ENCODE measurements around the gene GTSF1L.

Gene GTSF1L

DNA sequence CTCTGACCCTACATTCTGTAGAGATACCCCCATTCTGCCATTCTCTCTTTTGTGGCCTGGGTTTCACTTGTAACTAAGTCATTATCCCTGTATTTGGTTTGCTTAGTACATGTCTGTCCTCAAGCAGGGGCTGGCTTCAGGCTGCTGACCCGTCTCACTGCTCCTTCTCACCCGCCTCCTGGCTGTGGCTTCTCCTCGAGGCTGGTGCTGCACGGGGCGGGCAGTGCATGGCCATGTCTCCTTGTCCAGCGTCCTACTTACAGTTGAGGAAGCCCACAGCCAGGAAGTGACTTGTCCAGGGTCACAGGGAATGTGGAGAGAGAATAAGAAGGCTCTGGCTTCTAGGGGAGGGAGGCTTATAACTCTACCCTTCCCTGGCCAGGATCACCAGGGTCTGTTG lies 11.3 kb downstream of the GTSF1L start:
- DNase-seq = no peak

DNA sequence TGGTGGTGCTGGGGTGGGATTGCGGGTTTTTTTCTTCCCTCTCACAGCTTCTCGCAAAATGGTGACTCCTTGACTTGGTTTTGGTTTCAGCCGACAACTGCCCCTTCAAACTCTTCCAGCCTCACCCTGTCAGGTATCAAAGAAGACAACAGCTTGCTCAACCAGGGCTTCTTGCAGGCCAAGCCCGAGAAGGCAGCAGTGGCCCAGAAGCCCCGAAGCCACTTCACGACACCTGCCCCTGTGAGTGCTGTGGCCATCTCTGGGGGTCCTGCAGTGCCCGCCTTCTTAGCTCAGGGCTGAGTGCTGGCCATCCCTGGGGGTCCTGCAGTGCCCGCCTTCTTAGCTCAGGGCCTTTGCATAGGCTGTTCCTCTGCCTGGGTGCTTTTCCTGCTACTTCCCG lies 11.8 kb downstream of the GTSF1L start:
- DNase-seq = no peak

DNA sequence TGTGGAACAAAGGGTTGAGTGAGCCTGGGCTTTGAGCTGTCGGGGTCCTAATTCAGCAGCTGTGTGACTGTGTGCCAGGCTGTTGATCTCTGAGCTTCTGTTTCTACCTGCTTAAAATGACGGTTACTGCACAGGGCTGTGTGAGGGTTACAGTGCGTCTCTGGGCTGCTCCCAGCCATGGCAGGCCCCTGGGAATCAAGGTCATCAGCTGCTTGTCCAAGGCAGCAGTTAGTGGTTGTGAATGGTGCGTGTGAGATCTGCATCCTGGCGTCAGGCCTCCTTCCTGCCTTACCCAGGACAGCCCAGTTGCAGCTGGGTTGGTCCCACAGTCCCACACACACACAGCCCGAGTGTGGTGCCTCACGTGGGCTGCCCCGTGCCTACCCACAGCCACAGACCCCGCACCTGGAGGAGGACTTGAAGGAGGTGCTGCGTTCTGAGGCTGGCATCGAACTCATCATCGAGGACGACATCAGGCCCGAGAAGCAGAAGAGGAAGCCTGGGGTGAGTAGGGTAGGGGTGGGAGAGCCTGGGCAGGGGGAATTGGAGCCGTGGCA lies 15.6 kb downstream of the GTSF1L start:
- DNase-seq = no peak

DNA sequence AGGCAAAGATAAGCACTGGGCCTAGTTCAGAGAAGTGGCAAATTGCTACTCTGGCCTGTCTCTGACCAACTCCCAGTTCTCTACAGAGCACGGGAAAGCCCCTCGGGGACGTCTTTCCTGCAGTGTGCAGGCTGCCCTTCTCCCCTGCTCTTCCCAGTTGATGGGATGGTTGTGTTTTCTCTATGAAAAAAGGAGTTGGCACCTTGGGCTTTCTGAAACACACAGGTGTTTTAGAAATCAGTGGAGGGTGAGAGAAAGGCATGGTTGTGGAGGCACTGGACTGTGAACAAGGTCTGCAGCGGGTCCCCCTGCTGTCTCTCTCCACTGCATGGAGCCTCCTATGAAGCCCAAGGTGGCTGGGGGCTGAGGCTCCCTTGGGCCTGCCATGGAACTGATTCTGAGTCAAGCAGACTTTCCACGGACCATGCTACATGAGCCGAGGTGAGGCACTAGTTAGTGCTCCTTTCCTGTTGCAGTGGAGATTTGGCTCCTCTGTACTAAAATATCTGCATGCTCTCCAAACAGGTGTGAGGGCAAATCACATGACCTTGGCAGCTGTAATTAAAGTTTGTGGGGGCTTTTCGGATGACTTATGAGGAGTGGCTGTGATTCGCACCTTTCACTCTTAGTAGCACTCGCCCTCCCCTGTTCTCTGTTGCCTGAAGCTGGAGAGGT lies 16.3 kb downstream of the GTSF1L start:
- no peak for DNase-seq

DNA sequence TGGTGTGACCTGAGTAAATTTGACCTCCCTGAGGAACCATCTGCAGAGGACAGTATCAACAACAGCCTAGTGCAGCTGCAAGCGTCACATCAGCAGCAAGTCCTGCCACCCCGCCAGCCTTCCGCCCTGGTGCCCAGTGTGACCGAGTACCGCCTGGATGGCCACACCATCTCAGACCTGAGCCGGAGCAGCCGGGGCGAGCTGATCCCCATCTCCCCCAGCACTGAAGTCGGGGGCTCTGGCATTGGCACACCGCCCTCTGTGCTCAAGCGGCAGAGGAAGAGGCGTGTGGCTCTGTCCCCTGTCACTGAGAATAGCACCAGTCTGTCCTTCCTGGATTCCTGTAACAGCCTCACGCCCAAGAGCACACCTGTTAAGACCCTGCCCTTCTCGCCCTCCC lies 24.3 kb downstream of the GTSF1L start:
- DNase-seq = no peak

DNA sequence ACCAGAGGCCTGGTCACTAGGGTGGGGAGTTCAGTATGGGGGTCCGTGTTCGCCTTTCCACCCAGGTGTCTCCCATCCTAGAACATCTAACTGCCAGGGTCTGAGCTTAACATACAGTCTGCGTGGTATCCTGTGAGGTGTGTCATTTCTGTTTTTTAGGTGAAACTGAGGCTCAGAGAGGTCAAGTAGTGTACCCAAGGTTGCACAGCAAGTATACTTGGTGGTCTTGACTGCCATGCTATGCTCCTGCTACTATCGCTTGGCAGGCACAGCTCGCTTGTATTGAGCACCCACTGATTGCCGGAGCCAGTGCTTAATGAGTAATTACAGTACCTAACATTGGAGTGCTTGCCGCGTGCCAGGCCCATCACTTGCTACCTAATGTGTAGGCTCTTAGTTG lies 26.2 kb downstream of the GTSF1L start:
- DNase-seq = no peak

DNA sequence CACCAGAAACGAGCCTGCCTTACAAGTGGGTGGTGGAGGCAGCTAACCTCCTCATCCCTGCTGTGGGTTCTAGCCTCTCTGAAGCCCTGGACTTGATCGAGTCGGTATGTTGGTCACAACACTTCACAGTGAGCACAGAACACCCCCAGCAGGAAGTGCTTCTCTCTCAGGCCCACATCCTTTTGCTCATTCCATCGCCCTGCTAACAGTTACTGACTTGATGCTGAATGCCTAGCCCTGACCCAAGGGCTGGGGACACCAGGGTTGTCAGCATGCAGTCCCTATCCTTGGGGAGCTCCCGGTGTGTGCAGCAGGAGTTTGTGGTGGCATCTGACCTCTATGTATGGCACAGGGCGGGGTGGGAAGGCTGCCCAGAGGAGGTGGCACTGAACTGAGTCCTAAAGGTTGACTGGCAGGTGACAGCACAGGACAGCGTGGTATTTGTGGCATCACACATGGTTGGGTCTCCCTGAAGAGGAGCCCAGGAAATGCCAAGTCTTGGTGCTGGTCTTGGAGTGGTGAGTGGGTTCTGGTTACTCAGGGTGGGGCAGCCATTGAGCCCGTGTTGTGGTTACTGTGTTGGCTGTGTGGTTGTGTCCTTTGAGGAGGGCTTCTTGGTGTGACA lies 26.7 kb downstream of the GTSF1L start:
- no peak for DNase-seq

DNA sequence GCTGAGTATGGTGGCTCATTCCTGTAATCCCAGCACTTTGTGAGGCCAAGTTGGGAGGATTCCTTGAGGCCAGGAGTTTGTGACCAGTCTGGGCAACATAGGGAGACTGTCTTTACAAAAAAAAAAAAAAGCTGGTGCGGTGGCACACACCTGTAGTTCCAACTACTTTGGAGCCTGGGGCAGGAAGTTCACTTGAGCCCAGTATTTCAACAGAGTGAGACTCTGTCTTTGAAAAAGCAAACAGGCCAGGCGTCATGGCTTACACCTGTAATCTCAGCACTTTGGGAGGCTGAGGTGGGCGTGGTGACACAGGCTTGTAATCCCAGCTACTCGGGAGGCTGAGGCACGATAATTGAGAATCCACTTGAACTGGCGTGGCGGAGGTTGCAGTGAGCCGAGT lies 31.2 kb downstream of the GTSF1L start:
- DNase-seq = no peak

DNA sequence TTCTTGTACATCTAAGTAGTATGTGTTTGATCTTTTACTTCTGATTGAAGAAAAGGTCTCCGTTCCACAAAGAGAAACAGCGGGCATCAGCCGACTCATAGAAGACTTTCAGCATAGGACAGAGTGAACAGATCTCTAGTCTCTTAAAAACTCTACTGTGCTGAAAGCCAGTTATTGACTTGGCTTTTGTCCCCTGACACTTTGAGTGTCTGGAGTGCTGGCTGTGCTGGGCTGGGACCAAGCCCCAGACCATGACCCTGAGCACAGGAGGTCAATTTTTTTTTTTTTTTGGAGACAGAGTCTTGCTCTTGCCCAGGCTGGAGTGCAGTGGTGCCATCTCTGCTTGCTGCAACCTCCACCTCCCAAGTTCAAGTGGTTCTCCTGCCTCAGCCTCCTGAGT lies 32.0 kb downstream of the GTSF1L start:
- DNase-seq = no peak

DNA sequence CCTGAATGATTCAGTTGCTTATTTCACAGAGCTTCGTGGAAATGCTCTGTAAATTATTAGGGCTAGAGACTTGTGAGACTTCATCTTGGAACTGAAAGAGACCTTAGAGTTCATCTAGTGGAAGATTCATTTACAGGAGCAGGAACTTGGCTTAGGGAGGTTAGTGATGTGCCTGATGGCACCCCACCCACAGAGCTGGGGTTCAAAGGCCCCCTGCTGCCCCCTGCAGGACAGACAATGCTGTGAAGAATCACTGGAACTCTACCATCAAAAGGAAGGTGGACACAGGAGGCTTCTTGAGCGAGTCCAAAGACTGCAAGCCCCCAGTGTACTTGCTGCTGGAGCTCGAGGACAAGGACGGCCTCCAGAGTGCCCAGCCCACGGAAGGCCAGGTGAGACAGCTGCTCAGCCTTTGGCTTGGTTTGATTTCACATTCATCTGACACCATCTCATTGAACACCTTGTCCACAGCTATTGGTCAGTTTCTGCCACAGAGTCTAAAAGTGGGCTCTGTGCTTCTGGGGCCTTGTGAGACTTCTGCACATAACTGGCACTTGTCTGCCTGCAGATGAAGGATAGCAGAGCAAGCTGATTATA lies 34.8 kb downstream of the GTSF1L start:
- DNase-seq = peak; percentile 16 to 62

DNA sequence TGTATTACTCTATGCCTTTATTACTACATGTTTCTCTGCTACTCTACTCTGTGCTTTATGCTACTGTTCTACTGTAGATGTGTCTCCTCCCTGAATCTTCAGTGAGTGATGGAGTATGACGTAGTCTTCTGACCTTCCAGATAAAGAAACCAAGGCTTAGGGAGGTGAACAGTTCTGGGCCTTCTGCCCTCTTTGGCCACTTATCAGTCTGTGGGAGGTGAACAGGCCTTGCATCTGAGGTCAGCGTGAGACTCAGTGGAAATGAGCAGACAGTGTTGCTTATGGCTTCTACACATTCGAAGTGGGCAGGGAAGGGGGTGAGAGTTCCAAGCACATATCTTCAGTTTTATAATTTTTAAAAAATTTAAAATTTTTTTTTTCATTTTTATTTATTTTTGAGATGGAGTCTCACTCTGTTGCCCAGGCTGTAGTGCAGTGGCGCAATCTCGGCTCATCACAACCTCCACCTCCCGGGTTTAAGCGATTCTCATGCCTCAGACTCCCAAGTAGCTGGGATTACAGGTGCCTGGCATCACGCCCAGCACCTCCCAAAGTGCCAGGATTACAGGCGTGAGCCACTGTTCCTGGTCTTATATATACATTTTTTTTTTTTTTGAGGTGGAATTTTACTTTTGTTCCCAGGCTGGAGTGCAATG lies 35.7 kb downstream of the GTSF1L start:
- no peak for DNase-seq

DNA sequence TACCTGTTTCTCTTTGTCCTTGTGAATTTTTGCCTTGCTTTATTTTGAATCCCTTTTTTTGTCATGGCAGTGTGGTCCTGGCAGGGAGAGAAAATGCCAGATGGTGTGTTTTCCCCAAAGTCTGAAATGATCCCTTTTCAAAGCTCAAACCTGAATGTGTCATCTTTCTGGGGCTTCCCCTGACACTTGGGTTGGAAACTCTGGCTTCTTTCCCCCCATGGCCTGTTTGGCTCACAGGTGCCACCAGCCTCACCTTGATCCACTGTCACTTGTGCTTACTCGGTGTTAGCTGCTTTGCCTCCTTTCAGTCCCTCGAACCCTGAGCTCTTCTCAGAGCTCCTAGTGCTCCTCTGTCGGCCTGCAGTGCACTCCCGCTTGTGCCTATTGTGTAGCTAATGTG lies 37.6 kb downstream of the GTSF1L start:
- DNase-seq = no peak

DNA sequence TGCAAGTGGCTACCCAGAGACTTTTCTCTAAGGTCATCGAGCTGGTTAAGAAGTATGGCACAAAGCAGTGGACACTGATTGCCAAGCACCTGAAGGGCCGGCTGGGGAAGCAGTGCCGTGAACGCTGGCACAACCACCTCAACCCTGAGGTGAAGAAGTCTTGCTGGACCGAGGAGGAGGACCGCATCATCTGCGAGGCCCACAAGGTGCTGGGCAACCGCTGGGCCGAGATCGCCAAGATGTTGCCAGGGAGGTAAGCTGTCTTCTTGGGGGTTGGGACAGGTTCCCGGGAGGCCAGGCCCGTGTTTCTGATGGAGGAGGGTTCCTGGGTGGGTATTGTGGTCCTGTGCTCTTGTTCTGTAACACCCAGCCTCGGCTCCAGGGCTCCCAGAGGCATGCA lies 40.0 kb downstream of the GTSF1L start:
- no peak for DNase-seq

DNA sequence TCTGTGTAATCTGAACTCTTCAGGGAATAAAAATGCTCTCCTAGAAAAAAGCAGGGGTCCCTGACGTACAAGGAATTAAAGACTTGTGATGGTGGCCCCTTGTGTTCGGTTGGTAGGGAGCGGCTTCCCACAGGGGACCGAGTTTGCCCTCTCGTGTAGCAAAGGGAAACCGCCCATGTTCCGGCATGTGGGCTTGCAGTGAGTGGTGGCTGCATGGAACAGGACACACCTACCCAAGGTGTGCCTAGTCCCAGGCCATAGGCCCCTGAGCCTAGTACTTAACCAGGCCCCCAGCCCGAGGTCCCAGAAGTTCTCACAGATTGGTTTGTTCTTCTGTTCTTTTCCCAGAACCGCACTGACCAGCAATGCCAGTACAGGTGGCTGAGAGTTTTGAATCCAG lies 44.4 kb downstream of the GTSF1L start:
- no peak for DNase-seq

DNA sequence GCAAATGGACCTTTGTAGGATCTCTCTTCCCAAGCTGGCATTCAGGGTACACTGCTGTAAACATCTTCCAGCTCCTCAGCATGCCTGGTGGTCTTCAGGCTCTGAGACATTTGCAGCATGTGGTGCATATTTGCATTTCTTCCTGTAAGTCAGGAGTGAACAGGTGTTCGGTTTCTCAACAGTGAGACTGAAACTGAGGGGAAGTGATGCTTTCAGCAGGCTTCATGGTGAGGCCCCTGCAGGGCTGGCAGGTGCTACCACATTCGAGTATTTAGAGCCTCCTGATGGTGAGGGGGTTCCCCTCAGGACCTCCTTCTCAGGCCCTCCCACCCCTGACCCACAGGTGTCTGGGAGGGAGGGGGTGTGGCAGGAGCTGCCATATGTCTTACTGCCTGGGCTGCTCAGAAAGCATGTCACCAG lies 44.8 kb downstream of the GTSF1L start:
- DNase-seq = peak; percentile 38 to 89

DNA sequence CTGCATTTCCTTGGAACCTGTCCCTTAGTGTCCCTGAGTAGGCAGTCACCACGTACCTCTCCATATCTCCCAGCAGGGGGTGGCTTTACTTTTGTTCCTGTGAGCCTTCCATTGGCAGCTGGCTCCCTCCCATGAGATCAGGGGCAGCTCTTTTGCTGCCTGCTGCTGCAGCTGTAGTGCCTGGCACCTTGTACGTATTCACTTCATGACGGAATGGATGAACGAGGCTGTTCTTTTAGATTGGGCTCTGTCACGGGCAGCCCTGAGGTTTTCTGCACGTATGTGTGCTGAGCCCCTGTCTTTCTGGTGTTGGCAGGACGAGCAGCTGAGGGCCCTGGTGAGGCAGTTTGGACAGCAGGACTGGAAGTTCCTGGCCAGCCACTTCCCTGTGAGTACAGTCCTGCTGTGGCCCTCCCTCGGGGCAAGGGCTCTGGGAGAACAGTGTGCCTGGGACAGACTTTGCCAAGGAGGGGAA lies 45.3 kb downstream of the GTSF1L start:
- DNase-seq = peak; percentile 92 to 94

DNA sequence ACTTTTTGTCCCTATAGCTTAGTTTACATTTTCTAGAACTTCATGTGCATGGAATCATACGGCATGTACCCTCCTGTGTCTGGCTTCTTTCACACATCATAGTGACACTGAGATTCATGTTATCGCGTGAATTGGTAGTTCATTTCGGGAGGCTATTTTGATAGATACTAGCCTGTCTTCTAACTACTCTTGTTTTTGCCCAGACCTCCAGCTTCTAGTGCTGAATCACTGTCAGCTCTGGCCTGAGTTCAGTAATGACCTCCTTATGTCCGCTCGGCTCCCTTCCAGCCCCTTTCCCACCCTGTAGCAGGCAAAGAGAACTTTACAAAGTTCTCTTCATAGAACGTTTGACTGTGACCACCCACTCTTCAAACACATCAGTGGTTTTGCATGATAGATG lies 45.8 kb downstream of the GTSF1L start:
- DNase-seq = no peak

DNA sequence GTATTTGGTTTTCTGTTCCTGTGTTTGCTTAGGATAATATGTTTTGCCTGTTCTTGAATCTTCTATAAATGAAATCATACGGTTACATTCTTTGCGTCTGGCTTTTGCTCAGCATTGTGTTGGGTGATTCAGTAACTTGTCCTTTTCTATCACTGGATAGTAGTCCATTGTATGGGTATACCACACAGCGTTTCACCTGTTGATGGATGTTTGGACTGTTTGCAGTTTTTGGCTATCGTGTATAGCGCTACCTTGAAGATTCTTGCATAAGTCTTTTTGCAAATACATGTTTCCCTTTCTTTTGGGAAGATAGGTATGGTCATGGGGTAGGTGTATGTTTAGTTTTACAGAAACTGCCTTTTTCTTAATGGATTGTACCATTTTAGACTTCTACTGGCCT lies 50.4 kb downstream of the GTSF1L start:
- no peak for DNase-seq
